Hepatocyte (in vitro differentiated cells): ENCODE measurements around the gene PSMG3. TPM values are rescaled to one million over a fixed set of nuclear protein-coding genes. Genes with fewer than 3 reads are reported as not detected.
A peak's percentile ranks its signal among the peaks of the same experiment; 100 is the strongest.

Experiments used
- DNase-seq: peaks from one replicate; pipeline ENCODE4 v3.0.0-alpha.2; 2016; ENCODE audit warnings: low spot score
- H2AFZ ChIP-seq: fragments of 200-600 bp; sonication (generic); 2 replicates; pipeline ENCODE4 v1.6.0; 2016; ENCODE audit warnings: antibody characterized with exemption, mild to moderate bottlenecking
- H3K27ac ChIP-seq: fragments of 200-600 bp; sonication (generic); 2 replicates; pipeline ENCODE4 v1.5.1; 2016; ENCODE audit warnings: mild to moderate bottlenecking
- H3K27me3 ChIP-seq: fragments of 200-600 bp; sonication (generic); 2 replicates; pipeline ENCODE4 v1.6.1; 2016
- H3K36me3 ChIP-seq: fragments of 200-600 bp; sonication (generic); replicated peaks from 2 replicates; pipeline ENCODE4 v1.5.1; 2016; ENCODE audit warnings: low read depth; ENCODE audit not compliant: insufficient read depth
- H3K4me1 ChIP-seq: fragments of 200-600 bp; sonication (generic); 2 replicates; pipeline ENCODE4 v1.5.1; 2016; ENCODE audit warnings: mild to moderate bottlenecking, moderate library complexity; ENCODE audit not compliant: insufficient read depth
- H3K4me2 ChIP-seq: fragments of 200-600 bp; sonication (generic); 2 replicates; pipeline ENCODE4 v1.6.0; 2016
- H3K4me3 ChIP-seq: fragments of 200-600 bp; sonication (generic); 2 replicates; pipeline ENCODE4 v1.5.1; 2016; ENCODE audit warnings: mild to moderate bottlenecking
- H3K79me2 ChIP-seq: fragments of 200-600 bp; sonication (generic); 2 replicates; pipeline ENCODE4 v1.6.0; 2017; ENCODE audit warnings: mild to moderate bottlenecking
- H3K9me2 ChIP-seq: fragments of 200-600 bp; sonication (generic); replicated peaks from 2 replicates; pipeline ENCODE4 v1.6.0; 2017; ENCODE audit warnings: mild to moderate bottlenecking; ENCODE audit not compliant: insufficient read depth
- H3K9me3 ChIP-seq: fragments of 200-600 bp; sonication (generic); 2 replicates; pipeline ENCODE4 v1.5.1; 2016; ENCODE audit warnings: low read depth, mild to moderate bottlenecking
- H4K20me1 ChIP-seq: fragments of 200-600 bp; sonication (generic); 2 replicates; pipeline ENCODE4 v1.6.0; 2016; ENCODE audit warnings: mild to moderate bottlenecking; ENCODE audit not compliant: insufficient read depth, poor library complexity, severe bottlenecking
- CTCF ChIP-seq: fragments of 200-600 bp; sonication (generic); IDR thresholded peaks from 2 replicates; pipeline ENCODE4 v1.5.1; 2016; ENCODE audit warnings: antibody characterized with exemption, mild to moderate bottlenecking; ENCODE audit not compliant: poor library complexity
- EZH2 ChIP-seq: fragments of 200-600 bp; sonication (generic); IDR thresholded peaks from 2 replicates; pipeline ENCODE4 v1.6.1; 2016; ENCODE audit warnings: antibody characterized with exemption, mild to moderate bottlenecking, borderline replicate concordance
- EZH2phosphoT487 ChIP-seq: fragments of 200-600 bp; sonication (generic); IDR thresholded peaks from one replicate; pipeline ENCODE4 v1.6.1; 2018; ENCODE audit warnings: antibody characterized with exemption, mild to moderate bottlenecking, low read depth, moderate library complexity; ENCODE audit not compliant: unreplicated experiment, severe bottlenecking
- whole genome bisulfite sequencing: methylation state at CpG from one replicate; pipeline ENCODE4 v1.1.6; 2016; ENCODE audit warnings: low lambda C conversion rate; ENCODE audit errors: missing lambda C conversion rate; 5-methylcytosine and 5-hydroxymethylcytosine counted together
- polyA plus RNA-seq: library from polyadenylated mRNA; unstranded; fragments of >200 nt; fragmentation: Nextera tagmentation; extraction: Ambion mirVana; gene quantifications from 2 replicates; pipeline ENCODE4 v1.2.1, GENCODE V29; 2016
- total RNA-seq: library from RNA; depleted of rRNA; stranded (reverse); fragments of >200 nt; gene quantifications from 2 replicates; pipeline ENCODE4 v1.2.3, GENCODE V29; 2014

PSMG3 gene
- total and polyA plus RNA-seq, 2 experiments from 2014 or later = 42.7 to 44.8 TPM

GRCh38 chr7:1538544-1539180, 31.2 kb downstream of the PSMG3 start:
- TF ChIP-seq EZH2 (no peak), EZH2phosphoT487 (no peak), CTCF (no peak)
- Histone ChIP-seq H3K27ac (peak overlapping the region; percentile 99), H2AFZ (no peak overlapping the region), H3K9me3 (no peaks in the 10 kb centered on the region), H3K9me2 (no peaks in the 10 kb centered on the region), H3K79me2 (peaks cover 54% of the 10 kb centered on the region), H3K27me3 (no peaks in the 10 kb centered on the region), H3K4me2 (peak overlapping the region; percentile 83), H3K4me1 (peaks cover 41% of the 10 kb centered on the region), H4K20me1 (peaks cover 10% of the 10 kb centered on the region), H3K4me3 (no peak overlapping the region), H3K36me3 (no peaks in the 10 kb centered on the region)
- peak; percentile 10 for DNase-seq
- 85% methylated on average over 22 of the region's 25 CpGs for WGBS

DNA sequence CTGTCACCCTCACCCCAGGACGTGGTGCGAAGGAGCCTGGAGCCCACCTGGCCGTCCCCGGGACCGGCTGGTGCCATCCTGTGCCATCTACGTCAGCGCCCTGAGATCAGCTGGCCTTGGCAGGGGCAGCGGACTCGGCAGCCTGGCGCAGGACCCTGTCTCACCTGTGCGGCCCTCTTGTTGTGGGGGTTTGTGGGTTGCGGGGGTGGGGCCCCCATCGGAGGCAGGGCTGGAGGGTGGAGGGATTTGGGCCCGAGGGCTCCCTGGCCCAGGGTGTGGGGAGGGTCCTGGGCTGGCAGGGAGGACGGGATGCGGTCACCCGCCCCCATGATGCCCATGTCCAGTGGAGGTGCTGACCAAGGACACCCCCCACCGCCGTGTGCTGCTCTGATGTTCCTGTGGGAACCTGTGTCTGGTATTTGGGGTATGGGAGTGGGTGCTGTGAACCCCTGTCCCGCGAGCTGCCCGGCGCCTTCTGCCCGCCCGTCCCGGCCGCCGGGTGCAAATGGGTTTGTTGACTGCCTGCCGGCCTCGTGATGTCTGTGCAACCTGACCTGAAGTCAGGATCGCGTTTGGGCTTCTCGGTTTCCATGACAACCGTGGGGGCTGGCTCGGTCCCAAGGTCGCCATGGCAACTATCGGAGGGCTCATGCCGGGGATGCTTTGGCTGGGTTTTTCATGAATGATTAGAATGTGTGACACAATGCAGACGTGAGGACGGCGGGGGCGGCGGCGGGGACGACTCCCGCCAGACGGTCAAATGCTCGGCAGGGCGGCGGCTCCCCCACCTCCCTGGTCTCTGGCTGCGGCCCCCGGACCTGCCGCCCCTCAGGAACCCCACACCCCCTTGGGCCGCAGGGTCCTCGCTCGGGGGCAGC, 32.1 kb downstream of the PSMG3 start:
- peaks cover 61% of the 10 kb centered on the region for H3K79me2 ChIP-seq
- H3K27me3 ChIP-seq = no peaks in the 10 kb centered on the region
- no peaks in the 10 kb centered on the region for H3K36me3 ChIP-seq
- WGBS = 46% methylated on average over 34 of the region's 56 CpGs
- peaks cover 48% of the 10 kb centered on the region for H3K4me1 ChIP-seq
- peak overlapping the region; percentile 99 for H3K27ac ChIP-seq
- H3K4me3 ChIP-seq = no peak overlapping the region
- DNase-seq = peak; percentile 90
- H2AFZ ChIP-seq = no peak overlapping the region
- H3K9me2 ChIP-seq = no peaks in the 10 kb centered on the region
- peak overlapping the region; percentile 83 for H3K4me2 ChIP-seq
- no peaks in the 10 kb centered on the region for H3K9me3 ChIP-seq
- H4K20me1 ChIP-seq = peaks cover 10% of the 10 kb centered on the region
- no peak for TF ChIP-seq EZH2
- no peak for TF ChIP-seq EZH2phosphoT487
- TF ChIP-seq CTCF = no peak

DNA sequence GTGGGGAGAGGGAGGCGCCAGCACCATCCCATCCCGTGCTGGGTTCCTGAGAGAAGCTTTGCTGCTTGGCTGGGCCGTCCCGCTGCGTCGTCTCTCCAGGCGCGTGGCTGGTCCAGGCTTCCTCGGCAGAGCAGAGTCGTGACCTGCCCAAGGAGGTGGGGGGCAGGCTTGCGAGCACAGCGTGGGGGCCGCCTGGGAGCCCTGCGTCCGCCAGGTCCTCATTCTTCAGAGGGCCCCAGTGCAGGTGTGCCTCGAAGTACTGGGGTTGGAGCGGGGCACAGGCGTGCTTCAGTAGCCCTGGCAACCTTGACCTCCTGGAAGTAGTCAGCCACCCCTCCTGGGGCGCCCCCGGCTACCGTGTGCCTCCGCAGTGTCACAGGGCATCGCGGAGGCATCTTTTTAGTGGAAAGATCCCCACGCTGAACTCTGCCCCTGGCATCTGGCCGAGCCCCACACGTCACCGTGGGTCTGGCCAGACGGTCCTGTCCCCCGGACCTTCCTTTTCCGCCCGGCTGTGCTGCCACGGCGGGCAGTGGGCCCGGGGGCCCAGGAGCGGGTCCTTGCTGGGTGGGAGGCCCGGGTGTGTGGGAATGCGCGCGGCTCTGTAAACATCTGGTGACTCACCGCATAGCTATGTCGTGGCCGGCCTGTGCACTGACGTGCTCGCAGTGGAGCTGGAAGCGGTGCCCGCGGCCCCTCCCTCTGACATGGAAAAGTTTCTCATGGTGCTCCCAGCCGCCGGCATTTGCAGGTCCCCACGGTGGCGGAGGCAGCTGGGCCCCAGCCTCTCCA, 32.9 kb downstream of the PSMG3 start:
- peaks cover 62% of the 10 kb centered on the region for H3K79me2 ChIP-seq
- H3K36me3 ChIP-seq = no peaks in the 10 kb centered on the region
- peak overlapping the region; percentile 83 for H3K4me2 ChIP-seq
- no peak overlapping the region for H3K4me3 ChIP-seq
- WGBS = 14% methylated on average over 47 of the region's 52 CpGs
- peaks cover 54% of the 10 kb centered on the region for H3K4me1 ChIP-seq
- H4K20me1 ChIP-seq = peaks cover 6% of the 10 kb centered on the region
- no peak overlapping the region for H2AFZ ChIP-seq
- no peaks in the 10 kb centered on the region for H3K9me2 ChIP-seq
- H3K27ac ChIP-seq = peak overlapping the region; percentile 99
- no peaks in the 10 kb centered on the region for H3K27me3 ChIP-seq
- DNase-seq = peak; percentile 99
- H3K9me3 ChIP-seq = no peaks in the 10 kb centered on the region
- TF ChIP-seq CTCF (no peak), EZH2phosphoT487 (no peak), EZH2 (no peak)
